H9 (cell line): Measurements from ENCODE around the gene ERCC5. TPM values are rescaled to one million over a fixed set of nuclear protein-coding genes. Genes with fewer than 3 reads are reported as not detected.

Experiments
- DNase-seq: peaks from one replicate; pipeline ENCODE4 v3.0.0-alpha.2; 2017
- H2AFZ ChIP-seq: one replicate; pipeline ENCODE4 v1.6.1; 2013; ENCODE audit warnings: mild to moderate bottlenecking, low read length, control low read depth, moderate library complexity
- H2AK5ac ChIP-seq: 2 replicates; pipeline ENCODE4 v1.6.1; 2013; ENCODE audit warnings: low read length, control low read depth, mixed read lengths; ENCODE audit not compliant: insufficient read length
- H2BK120ac ChIP-seq: one replicate; pipeline ENCODE4 v1.6.1; 2013; ENCODE audit warnings: low read depth, mild to moderate bottlenecking, low read length, control low read depth, inconsistent platforms; ENCODE audit not compliant: poor library complexity, severe bottlenecking
- H2BK12ac ChIP-seq: 2 replicates; pipeline ENCODE4 v1.6.1; 2013; ENCODE audit warnings: low read length, control low read depth, mixed read lengths, low read depth; ENCODE audit not compliant: insufficient read length
- H2BK15ac ChIP-seq: 2 replicates; pipeline ENCODE4 v1.6.1; 2013; ENCODE audit warnings: low read depth, low read length, control low read depth
- H2BK20ac ChIP-seq: one replicate; pipeline ENCODE4 v1.6.1; 2013; ENCODE audit warnings: low read depth, mild to moderate bottlenecking, low read length, control low read depth, inconsistent platforms; ENCODE audit not compliant: poor library complexity, severe bottlenecking
- H2BK5ac ChIP-seq: 2 replicates; pipeline ENCODE4 v1.6.1; 2013; ENCODE audit warnings: low read length, control low read depth, mixed read lengths; ENCODE audit not compliant: insufficient read length
- H3K14ac ChIP-seq: 2 replicates; pipeline ENCODE4 v1.6.1; 2013; ENCODE audit warnings: low read length, control low read depth; ENCODE audit not compliant: insufficient read depth
- H3K18ac ChIP-seq: 2 replicates; pipeline ENCODE4 v1.6.1; 2013; ENCODE audit warnings: low read depth, mild to moderate bottlenecking, mixed read lengths, low read length, control low read depth; ENCODE audit not compliant: insufficient read length
- H3K23ac ChIP-seq: 2 replicates; pipeline ENCODE4 v1.6.1; 2013; ENCODE audit warnings: low read length, control low read depth, mixed read lengths, low read depth; ENCODE audit not compliant: insufficient read length
- H3K23me2 ChIP-seq: 2 replicates; pipeline ENCODE4 v1.6.1; 2013; ENCODE audit warnings: low read depth, mild to moderate bottlenecking, mixed read lengths, low read length, control low read depth; ENCODE audit not compliant: insufficient read length, poor library complexity, severe bottlenecking
- H3K27ac ChIP-seq: 2 replicates; pipeline ENCODE4 v1.5.1; 2013; ENCODE audit warnings: low read length, control low read depth, mixed read lengths, low read depth; ENCODE audit not compliant: insufficient read length
- H3K27me3 ChIP-seq: 2 replicates; pipeline ENCODE4 v1.6.1; 2013; ENCODE audit warnings: low read length, control low read depth, inconsistent platforms; ENCODE audit not compliant: insufficient read depth
- H3K4ac ChIP-seq: 2 replicates; pipeline ENCODE4 v1.6.1; 2013; ENCODE audit warnings: low read depth, mild to moderate bottlenecking, control low read depth, inconsistent platforms, low read length, moderate library complexity
- H3K4me1 ChIP-seq: 2 replicates; pipeline ENCODE4 v1.6.1; 2013; ENCODE audit warnings: low read length, control low read depth, inconsistent platforms; ENCODE audit not compliant: insufficient read depth
- H3K4me2 ChIP-seq: 2 replicates; pipeline ENCODE4 v1.6.1; 2013; ENCODE audit warnings: low read length, control low read depth, mixed read lengths; ENCODE audit not compliant: insufficient read length, insufficient read depth
- H3K56ac ChIP-seq: 2 replicates; pipeline ENCODE4 v1.6.1; 2013; ENCODE audit warnings: low read depth, mild to moderate bottlenecking, mixed read lengths, low read length, control low read depth; ENCODE audit not compliant: insufficient read length
- H3K79me1 ChIP-seq: 2 replicates; pipeline ENCODE4 v1.6.1; 2013; ENCODE audit warnings: low read depth, mild to moderate bottlenecking, moderate library complexity, low read length, control low read depth, inconsistent platforms; ENCODE audit not compliant: insufficient read depth, poor library complexity, severe bottlenecking
- H3K79me2 ChIP-seq: 2 replicates; pipeline ENCODE4 v1.6.1; 2013; ENCODE audit warnings: low read length, control low read depth, inconsistent platforms; ENCODE audit not compliant: insufficient read depth
- H3K9ac ChIP-seq: 2 replicates; pipeline ENCODE4 v1.6.1; 2013; ENCODE audit warnings: low read length, control low read depth, mixed read lengths; ENCODE audit not compliant: insufficient read length; ENCODE audit errors: extremely low read depth
- H3K9me3 ChIP-seq: one replicate; pipeline ENCODE4 v1.6.1; 2013; ENCODE audit warnings: low read depth, low read length, inconsistent platforms; ENCODE audit not compliant: control insufficient read depth
- H3T11ph ChIP-seq: one replicate; pipeline ENCODE4 v1.6.1; 2013; ENCODE audit warnings: mild to moderate bottlenecking, low read length, control low read depth, inconsistent platforms
- H4K20me1 ChIP-seq: one replicate; pipeline ENCODE4 v1.6.1; 2013; ENCODE audit not compliant: control insufficient read depth, insufficient read length, insufficient read depth
- H4K5ac ChIP-seq: 2 replicates; pipeline ENCODE4 v1.6.1; 2013; ENCODE audit warnings: low read depth, mild to moderate bottlenecking, mixed read lengths, low read length, control low read depth; ENCODE audit not compliant: insufficient read length
- H4K8ac ChIP-seq: replicated peaks from 2 replicates; pipeline ENCODE4 v1.6.1; 2013; ENCODE audit warnings: low read length, control low read depth, mixed read lengths, low read depth; ENCODE audit not compliant: insufficient read length
- H4K91ac ChIP-seq: 2 replicates; pipeline ENCODE4 v1.6.1; 2013; ENCODE audit warnings: low read depth, mild to moderate bottlenecking, moderate library complexity, mixed read lengths, low read length, control low read depth; ENCODE audit not compliant: insufficient read length
- H3K27ac Mint-ChIP-seq, 3 experiments: 2 replicates in 2 of 3; 3 replicates in 1 of 3; pipeline ENCODE4 v1.8.0; 2020 to 2021; ENCODE audit warnings: mixed read lengths in 3 of 3, mild to moderate bottlenecking in 1 of 3, moderate library complexity in 1 of 3
- H3K27me3 Mint-ChIP-seq: 2 replicates; pipeline ENCODE4 v1.8.0; 2021; ENCODE audit warnings: low read depth, mild to moderate bottlenecking, moderate library complexity, mixed read lengths
- H3K36me3 Mint-ChIP-seq, 3 experiments: 2 replicates in 2 of 3; 3 replicates in 1 of 3; pipeline ENCODE4 v1.8.0; 2020 to 2021; ENCODE audit warnings: low read depth in 3 of 3, mixed read lengths in 3 of 3; ENCODE audit not compliant: insufficient read depth in 1 of 3
- H3K4me1 Mint-ChIP-seq, 2 experiments: 2 replicates each; pipeline ENCODE4 v1.8.0; 2020; ENCODE audit warnings: mixed read lengths in 2 of 2
- H3K4me3 Mint-ChIP-seq, 2 experiments: 2 replicates in 1 of 2; 3 replicates in 1 of 2; pipeline ENCODE4 v1.8.0; 2020 to 2021; ENCODE audit warnings: mild to moderate bottlenecking in 2 of 2, mixed read lengths in 2 of 2, moderate library complexity in 1 of 2
- H3K9me3 Mint-ChIP-seq, 2 experiments: 2 replicates in 1 of 2; 3 replicates in 1 of 2; pipeline ENCODE4 v1.8.0; 2020; ENCODE audit warnings: mild to moderate bottlenecking in 2 of 2, mixed read lengths in 2 of 2, moderate library complexity in 1 of 2
- WGBS: extraction: QIAGEN DNeasy Blood & Tissue Kit; methylation state at CpG from one replicate; pipeline ENCODE4 v1.1.7; 2013; ENCODE audit warnings: missing lambda C conversion rate, low lambda C conversion rate, mixed read lengths; ENCODE audit not compliant: insufficient read length; ENCODE audit errors: extremely low coverage; 5-methylcytosine and 5-hydroxymethylcytosine counted together
- total RNA-seq: library from RNA; stranded (reverse); gene quantifications from 2 replicates; pipeline ENCODE4 v1.2.1, GENCODE V29; 2021
- TF ChIP-seq, protein P1 (sequence below): fragments of 200-600 bp; sonication (generic); conservative IDR thresholded peaks from 3 replicates; pipeline ENCODE4 v1.8.0; 2021; ENCODE audit warnings: antibody characterized with exemption, mild to moderate bottlenecking

The ERCC5 gene
- total RNA-seq, 1 experiment from 2014 or later, result 26.8 TPM

DNA sequence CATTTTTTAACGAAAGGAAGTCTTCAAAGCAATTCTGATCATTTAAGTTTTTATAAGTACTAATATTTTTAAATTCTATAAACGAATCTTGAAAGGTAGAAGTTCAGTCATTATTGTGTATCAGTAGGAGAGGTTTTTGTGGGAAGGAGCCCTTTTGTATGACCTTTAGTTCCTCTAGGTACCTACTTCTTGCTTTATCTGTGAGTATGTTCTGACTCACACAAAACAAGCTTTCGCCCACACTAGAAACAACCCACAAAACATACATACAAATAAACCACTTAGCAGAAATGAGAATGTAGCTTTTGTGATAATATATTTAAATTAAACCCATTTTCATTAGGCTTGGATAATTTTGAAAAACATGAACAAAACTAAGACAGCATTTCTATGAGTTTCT is 27.8 kb downstream of the ERCC5 start:
- Histone ChIP-seq H2BK120ac (no peak overlapping the region), H3K18ac (no peak overlapping the region), H3K4ac (no peak overlapping the region)

More for the DNA sequence above, 27.8 kb downstream of the ERCC5 start:
- TF ChIP-seq, protein P1, sequence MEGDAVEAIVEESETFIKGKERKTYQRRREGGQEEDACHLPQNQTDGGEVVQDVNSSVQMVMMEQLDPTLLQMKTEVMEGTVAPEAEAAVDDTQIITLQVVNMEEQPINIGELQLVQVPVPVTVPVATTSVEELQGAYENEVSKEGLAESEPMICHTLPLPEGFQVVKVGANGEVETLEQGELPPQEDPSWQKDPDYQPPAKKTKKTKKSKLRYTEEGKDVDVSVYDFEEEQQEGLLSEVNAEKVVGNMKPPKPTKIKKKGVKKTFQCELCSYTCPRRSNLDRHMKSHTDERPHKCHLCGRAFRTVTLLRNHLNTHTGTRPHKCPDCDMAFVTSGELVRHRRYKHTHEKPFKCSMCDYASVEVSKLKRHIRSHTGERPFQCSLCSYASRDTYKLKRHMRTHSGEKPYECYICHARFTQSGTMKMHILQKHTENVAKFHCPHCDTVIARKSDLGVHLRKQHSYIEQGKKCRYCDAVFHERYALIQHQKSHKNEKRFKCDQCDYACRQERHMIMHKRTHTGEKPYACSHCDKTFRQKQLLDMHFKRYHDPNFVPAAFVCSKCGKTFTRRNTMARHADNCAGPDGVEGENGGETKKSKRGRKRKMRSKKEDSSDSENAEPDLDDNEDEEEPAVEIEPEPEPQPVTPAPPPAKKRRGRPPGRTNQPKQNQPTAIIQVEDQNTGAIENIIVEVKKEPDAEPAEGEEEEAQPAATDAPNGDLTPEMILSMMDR, result no peak
- no peaks in the 10 kb centered on the region for H3K79me2 ChIP-seq
- H3K56ac ChIP-seq, result no peak overlapping the region
- no peak overlapping the region for H2BK12ac ChIP-seq
- no peak overlapping the region for H3K4me2 ChIP-seq
- no peak for DNase-seq
- no peak overlapping the region for H3T11ph ChIP-seq
- H3K9ac ChIP-seq, result no peak overlapping the region
- no peak overlapping the region for H2AK5ac ChIP-seq
- H3K27me3 Mint-ChIP-seq, result no peaks in the 10 kb centered on the region
- H3K4me3 Mint-ChIP-seq, result no peak overlapping the region
- no peak overlapping the region for H2BK20ac ChIP-seq
- no peaks in the 10 kb centered on the region for H3K9me3 ChIP-seq
- H4K20me1 ChIP-seq, result no peaks in the 10 kb centered on the region
- no peak overlapping the region for H2BK5ac ChIP-seq
- H2BK15ac ChIP-seq, result no peak overlapping the region
- H3K27ac ChIP-seq, result no peak overlapping the region
- H4K91ac ChIP-seq, result no peak overlapping the region
- H3K9me3 Mint-ChIP-seq, result no peaks in the 10 kb centered on the region
- H4K5ac ChIP-seq, result no peak overlapping the region
- no peaks in the 10 kb centered on the region for H3K79me1 ChIP-seq
- H3K27ac Mint-ChIP-seq, result no peak overlapping the region
- H2AFZ ChIP-seq, result no peak overlapping the region
- no peaks in the 10 kb centered on the region for H3K27me3 ChIP-seq
- H3K14ac ChIP-seq, result no peak overlapping the region
- H3K23ac ChIP-seq, result no peak overlapping the region
- no peaks in the 10 kb centered on the region for H3K23me2 ChIP-seq
- peaks cover 15 to 17% of the 10 kb centered on the region in 2 experiments for H3K4me1 Mint-ChIP-seq
- no CpG with 5 or more reads among the region's 3 CpGs for WGBS
- H3K4me1 ChIP-seq, result no peaks in the 10 kb centered on the region
- peaks cover 5 to 28% (median 20%) of the 10 kb centered on the region in 3 experiments; a peak in 6 of 7 replicates for H3K36me3 Mint-ChIP-seq
- H4K8ac ChIP-seq, result no peak overlapping the region
